Upper lobe of left lung (tissue), 6 donors: ENCODE results near the gene SHISA6. TPM values are rescaled to one million over a fixed set of nuclear protein-coding genes. Genes with fewer than 3 reads are reported as not detected.

Experiments used
- ATAC-seq, 2 donors: fragments of 200-7000 bp; cut with Tn5 transposase; one replicate each; pipeline ENCODE4 v1.9.1; 2022; ENCODE audit warnings: mild to moderate bottlenecking in 2 of 2, moderate library complexity in 2 of 2; ENCODE audit not compliant: low FRiP score in 2 of 2
- DNase-seq, 2 donors: peaks; one replicate each; pipeline ENCODE4 v3.0.0-alpha.2; 2019 to 2020
- H3K27ac ChIP-seq, 4 donors: fragments of 200-600 bp; sonication (generic); one replicate each; pipeline ENCODE4 v1.5.1; 2016 to 2019
- H3K27me3 ChIP-seq, 4 donors: fragments of 200-600 bp; sonication (generic); one replicate each; pipeline ENCODE4 v1.5.1; 2017 to 2019
- H3K36me3 ChIP-seq, 4 donors: fragments of 200-600 bp; sonication (generic); one replicate each; pipeline ENCODE4 v1.5.1; 2016 to 2019
- H3K4me1 ChIP-seq, 4 donors: fragments of 200-600 bp; sonication (generic); one replicate each; pipeline ENCODE4 v1.5.1; 2018 to 2019
- H3K4me3 ChIP-seq, 4 donors: fragments of 200-600 bp; sonication (generic); one replicate each; pipeline ENCODE4 v1.5.1; 2017 to 2019; ENCODE audit warnings: mild to moderate bottlenecking in 2 of 4, moderate library complexity in 1 of 4
- H3K9me3 ChIP-seq, 4 donors: fragments of 200-600 bp; sonication (generic); one replicate each; pipeline ENCODE4 v1.5.1; 2018 to 2019
- EP300 ChIP-seq, 4 donors: sonication (generic); formaldehyde crosslinking; IDR thresholded peaks; one replicate each; pipeline ENCODE4 v1.5.1; 2017; ENCODE audit warnings: antibody characterized with exemption in 4 of 4, control low read depth in 2 of 4
- POLR2A ChIP-seq, 4 donors: fragments of 450-650 bp; IDR thresholded peaks; one replicate each; pipeline ENCODE4 v1.5.1; 2016 to 2017; ENCODE audit warnings: antibody characterized with exemption in 4 of 4, mild to moderate bottlenecking in 2 of 4
- POLR2AphosphoS5 ChIP-seq, 2 donors: sonication (generic); formaldehyde crosslinking; IDR thresholded peaks; one replicate each; pipeline ENCODE4 v1.5.1; 2017; ENCODE audit warnings: antibody characterized with exemption in 2 of 2
- WGBS, 2 donors: methylation state at CpG; one replicate each; pipeline ENCODE4 v1.1.5; 2017 to 2018; 5-methylcytosine and 5-hydroxymethylcytosine counted together
- total RNA-seq, 6 donors: library from RNA; depleted of rRNA in 4 of 6; stranded (reverse); fragments of >200 nt in 4 of 6; gene quantifications; one replicate each; pipeline versions ENCODE4 v1.1.0 to v1.2.1, GENCODE V29; 2016 to 2021
- TF ChIP-seq, protein P1 (sequence below), 6 experiments: fragments of 450-650 bp in 4 of 6; fragments of 200-600 bp in 2 of 6; sonication (generic) in 2 of 6; IDR thresholded peaks; one replicate each; pipeline ENCODE4 v1.5.1; 2016 to 2019; ENCODE audit warnings: antibody characterized with exemption in 6 of 6
- donor health status: DM: no; HTN: no; CAD: no; lungs with moderate emphysema.
- donor health status: DM: no; HTN: yes; CAD: no; lungs with severe emphysema.

The SHISA6 gene
- total RNA-seq, 6 donors from 2014 or later: 0.03 to 1.2 (median 0.74) TPM; not detected in 2

DNA sequence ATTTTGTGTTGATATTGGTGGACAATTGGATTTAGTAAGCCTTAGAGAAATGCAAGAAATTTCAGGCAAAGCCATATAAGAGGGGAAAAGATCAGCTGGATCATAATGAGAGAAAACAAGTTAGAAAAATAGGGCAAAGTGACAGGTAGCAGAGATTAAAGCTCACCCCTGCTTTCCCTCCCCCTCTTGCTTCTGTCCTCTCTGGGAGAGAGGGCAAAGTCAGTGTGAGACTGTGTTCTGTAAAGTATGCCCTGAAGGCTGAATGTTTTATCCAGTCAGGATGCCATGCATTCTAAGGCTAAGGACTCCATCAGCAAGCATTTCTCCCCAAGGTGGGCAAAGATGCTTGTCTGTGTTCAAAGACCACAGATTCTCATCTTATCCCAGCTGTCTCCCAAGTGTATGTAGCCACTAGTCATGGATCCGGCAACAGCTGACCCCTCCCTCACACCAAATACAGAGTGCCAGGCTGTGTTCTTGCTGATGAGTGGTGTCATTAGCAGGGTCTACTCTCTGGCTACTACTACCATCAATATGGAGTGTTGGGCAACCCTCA lies 221.1 kb downstream of the SHISA6 start:
- WGBS, 2 donors: 90 to 93% methylated on average over 1 of the region's 1 CpG
- DNase-seq (no peak), ATAC-seq (no peak)
- no peaks in the 10 kb centered on the region for H3K36me3 ChIP-seq
- H3K27ac ChIP-seq: no peak overlapping the region
- H3K4me1 ChIP-seq: peaks cover 0 to 3% (median 0%) of the 10 kb centered on the region in 4 donors
- H3K4me3 ChIP-seq: no peak overlapping the region
- H3K9me3 ChIP-seq: no peaks in the 10 kb centered on the region
- H3K27me3 ChIP-seq: no peaks in the 10 kb centered on the region
- no peak for TF ChIP-seq POLR2AphosphoS5 (IDR thresholded peaks at IDR 0.05)
- TF ChIP-seq POLR2A (IDR thresholded peaks at IDR 0.05): no peak
- TF ChIP-seq EP300 (IDR thresholded peaks at IDR 0.05): no peak
- TF ChIP-seq, protein P1, sequence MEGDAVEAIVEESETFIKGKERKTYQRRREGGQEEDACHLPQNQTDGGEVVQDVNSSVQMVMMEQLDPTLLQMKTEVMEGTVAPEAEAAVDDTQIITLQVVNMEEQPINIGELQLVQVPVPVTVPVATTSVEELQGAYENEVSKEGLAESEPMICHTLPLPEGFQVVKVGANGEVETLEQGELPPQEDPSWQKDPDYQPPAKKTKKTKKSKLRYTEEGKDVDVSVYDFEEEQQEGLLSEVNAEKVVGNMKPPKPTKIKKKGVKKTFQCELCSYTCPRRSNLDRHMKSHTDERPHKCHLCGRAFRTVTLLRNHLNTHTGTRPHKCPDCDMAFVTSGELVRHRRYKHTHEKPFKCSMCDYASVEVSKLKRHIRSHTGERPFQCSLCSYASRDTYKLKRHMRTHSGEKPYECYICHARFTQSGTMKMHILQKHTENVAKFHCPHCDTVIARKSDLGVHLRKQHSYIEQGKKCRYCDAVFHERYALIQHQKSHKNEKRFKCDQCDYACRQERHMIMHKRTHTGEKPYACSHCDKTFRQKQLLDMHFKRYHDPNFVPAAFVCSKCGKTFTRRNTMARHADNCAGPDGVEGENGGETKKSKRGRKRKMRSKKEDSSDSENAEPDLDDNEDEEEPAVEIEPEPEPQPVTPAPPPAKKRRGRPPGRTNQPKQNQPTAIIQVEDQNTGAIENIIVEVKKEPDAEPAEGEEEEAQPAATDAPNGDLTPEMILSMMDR (IDR thresholded peaks at IDR 0.05): no peak

- H3K4me1 ChIP-seq: peaks cover 0 to 12% (median 0%) of the 10 kb centered on the region in 4 donors
- H3K27me3 ChIP-seq: no peaks in the 10 kb centered on the region
- DNase-seq (peak in 1 of 2 donors; percentile 44), ATAC-seq (peak in 1 of 2 donors; percentile 54)
- WGBS, 2 donors: 34 to 52% methylated on average over 2 of the region's 2 CpGs
- H3K27ac ChIP-seq: no peak overlapping the region
- no peak overlapping the region for H3K4me3 ChIP-seq
- no peak for TF ChIP-seq POLR2A (IDR thresholded peaks at IDR 0.05)
- TF ChIP-seq POLR2AphosphoS5 (IDR thresholded peaks at IDR 0.05): no peak
- no peak for TF ChIP-seq EP300 (IDR thresholded peaks at IDR 0.05)
- TF ChIP-seq, protein P1 (IDR thresholded peaks at IDR 0.05): no peak
- H3K36me3 ChIP-seq: no peaks in the 10 kb centered on the region
- H3K9me3 ChIP-seq: no peaks in the 10 kb centered on the region
These were observed 226.6 kb downstream of the SHISA6 start for GRCh38 chr17:11467639-11468038.

GRCh38 chr17:11485336-11486100 lies 244.5 kb downstream of the SHISA6 start:
- DNase-seq: no peak

DNA sequence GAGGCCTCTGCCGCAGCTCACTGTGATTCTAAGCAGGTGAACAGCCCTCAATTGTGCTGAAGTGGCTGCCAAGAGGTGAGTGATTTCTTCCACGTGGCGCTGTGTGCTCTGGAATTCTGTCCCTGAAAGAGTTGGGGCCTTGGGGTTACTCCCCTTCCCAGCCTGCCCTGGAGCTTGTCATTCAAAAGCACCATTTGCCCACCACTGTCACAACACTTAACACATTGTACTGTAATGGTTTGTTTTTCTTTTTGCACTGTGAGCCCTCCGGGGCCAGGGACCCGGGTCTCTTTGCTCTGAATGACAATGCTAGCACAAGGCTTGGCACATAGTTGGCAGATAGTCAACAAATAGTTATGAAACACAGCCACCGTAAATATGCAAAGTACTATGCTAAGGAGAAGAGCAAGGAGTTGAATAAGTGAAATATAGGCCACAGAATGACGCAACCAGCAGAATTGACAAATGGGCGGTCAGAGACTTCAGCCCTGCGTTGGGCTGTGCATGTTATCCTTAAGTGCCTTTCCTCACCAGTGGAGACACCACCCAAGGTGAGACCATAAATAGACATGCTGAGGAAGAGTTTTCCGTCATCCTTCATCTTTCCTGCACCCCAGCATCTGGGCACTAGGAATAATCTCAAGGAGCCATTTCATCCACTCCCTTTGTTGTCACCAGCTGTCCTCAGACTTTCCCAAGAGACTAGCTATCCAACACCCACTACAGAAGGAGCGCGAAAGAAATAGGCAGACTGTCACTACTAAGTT lies 245.3 kb downstream of the SHISA6 start:
- H3K27me3 ChIP-seq: no peaks in the 10 kb centered on the region
- 50 to 53% methylated on average over 12 of the region's 12 CpGs for WGBS, 2 donors
- DNase-seq: peak in 1 of 2 donors; percentile 53
- H3K9me3 ChIP-seq: no peaks in the 10 kb centered on the region
- ATAC-seq: peak in 1 of 2 donors; percentile 32
- no peaks in the 10 kb centered on the region for H3K36me3 ChIP-seq
- no peaks in the 10 kb centered on the region for H3K4me1 ChIP-seq
- TF ChIP-seq POLR2AphosphoS5 (IDR thresholded peaks at IDR 0.05): no peak
- TF ChIP-seq EP300 (IDR thresholded peaks at IDR 0.05): no peak
- no peak for TF ChIP-seq POLR2A (IDR thresholded peaks at IDR 0.05)
- no peak overlapping the region for H3K27ac ChIP-seq
- H3K4me3 ChIP-seq: no peak overlapping the region

More at GRCh38 chr17:11485336-11486100, 244.5 kb downstream of the SHISA6 start:
- Histone ChIP-seq H3K27me3 (no peaks in the 10 kb centered on the region), H3K9me3 (no peaks in the 10 kb centered on the region), H3K36me3 (no peaks in the 10 kb centered on the region), H3K4me3 (no peak overlapping the region), H3K4me1 (no peaks in the 10 kb centered on the region), H3K27ac (no peak overlapping the region)
- 66 to 71% methylated on average over 12 of the region's 12 CpGs for WGBS, 2 donors
- no peak for ATAC-seq
- no peak for TF ChIP-seq POLR2AphosphoS5 (IDR thresholded peaks at IDR 0.05)
- no peak for TF ChIP-seq EP300 (IDR thresholded peaks at IDR 0.05)
- TF ChIP-seq, protein P1 (IDR thresholded peaks at IDR 0.05): no peak
- TF ChIP-seq POLR2A (IDR thresholded peaks at IDR 0.05): no peak

- H3K36me3 ChIP-seq: no peaks in the 10 kb centered on the region
- no peak for ATAC-seq
- DNase-seq: peak in 1 of 2 donors; percentile 8
- no peaks in the 10 kb centered on the region for H3K4me1 ChIP-seq
- no peak overlapping the region for H3K27ac ChIP-seq
- H3K27me3 ChIP-seq: no peaks in the 10 kb centered on the region
- 75 to 80% methylated on average over 9 of the region's 9 CpGs for WGBS, 2 donors
- H3K9me3 ChIP-seq: no peaks in the 10 kb centered on the region
- TF ChIP-seq POLR2A (IDR thresholded peaks at IDR 0.05) (no peak), EP300 (IDR thresholded peaks at IDR 0.05) (no peak), POLR2AphosphoS5 (IDR thresholded peaks at IDR 0.05) (no peak)
- TF ChIP-seq, protein P1 (IDR thresholded peaks at IDR 0.05): no peak
- H3K4me3 ChIP-seq: no peak overlapping the region
These were observed 245.9 kb downstream of the SHISA6 start for GRCh38 chr17:11486868-11487310.
